WI38 (cell line): ENCODE measurements around the gene ADRB2.

Experiments
- H3K4me3 ChIP-seq: 2 replicates; pipeline ENCODE4 v1.5.1; 2011; ENCODE audit warnings: low read depth, mild to moderate bottlenecking, control low read depth, low read length
- CTCF ChIP-seq: IDR thresholded peaks from 2 replicates; pipeline ENCODE4 v1.5.1; 2012; ENCODE audit warnings: low read depth, mild to moderate bottlenecking, control low read depth, low read length

ADRB2 gene

GRCh38 chr5:148805326-148806290 lies 20.8 kb upstream of the ADRB2 start:
- no peak overlapping the region for H3K4me3 ChIP-seq

GRCh38 chr5:148806520-148806931 lies 19.9 kb upstream of the ADRB2 start:
- H3K4me3 ChIP-seq = no peak overlapping the region
- no peak for TF ChIP-seq CTCF

More at GRCh38 chr5:148805326-148806290, 20.8 kb upstream of the ADRB2 start:
- no peak for TF ChIP-seq CTCF

GRCh38 chr5:148807851-148808250 lies 18.6 kb upstream of the ADRB2 start:
- H3K4me3 ChIP-seq = no peak overlapping the region
- no peak for TF ChIP-seq CTCF

- H3K4me3 ChIP-seq = peak overlapping the region; percentile 25
- TF ChIP-seq CTCF = no peak
Measured at GRCh38 chr5:148808864-148809642, 17.4 kb upstream of the ADRB2 start.

DNA sequence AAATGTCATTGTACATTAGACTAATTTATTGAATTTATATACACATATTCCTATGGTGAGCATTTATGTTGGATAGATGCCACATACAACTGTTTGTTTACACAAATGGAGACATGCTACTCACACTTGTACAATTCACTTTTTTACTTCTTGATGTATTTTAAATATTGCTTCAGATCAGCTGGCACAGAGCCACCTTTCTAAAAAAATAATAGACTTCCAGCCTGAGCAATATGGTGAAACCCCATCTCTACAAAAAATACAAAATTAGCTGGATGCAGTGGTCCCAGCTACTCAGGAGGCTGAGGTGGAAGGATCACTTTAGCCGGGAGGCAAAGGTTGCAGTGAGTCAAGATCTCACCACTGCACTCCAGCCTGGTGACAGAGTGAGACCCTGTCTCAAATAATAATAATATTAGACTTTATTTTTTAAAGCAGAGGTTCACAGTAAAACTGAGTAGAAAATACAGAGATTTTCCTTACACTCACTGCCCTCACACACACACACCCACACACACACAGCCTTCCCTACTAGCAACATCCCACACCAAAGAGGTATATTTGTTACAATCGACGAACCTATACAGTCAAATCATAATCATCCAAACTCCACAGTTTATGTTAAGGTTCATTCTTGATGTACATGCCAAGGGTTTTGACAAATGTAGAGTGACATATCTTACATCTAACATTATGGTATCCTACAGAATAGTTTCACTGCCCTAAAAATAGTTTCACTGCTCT lies 16.5 kb upstream of the ADRB2 start:
- no peak for TF ChIP-seq CTCF
- peak overlapping the region; percentile 25 for H3K4me3 ChIP-seq

DNA sequence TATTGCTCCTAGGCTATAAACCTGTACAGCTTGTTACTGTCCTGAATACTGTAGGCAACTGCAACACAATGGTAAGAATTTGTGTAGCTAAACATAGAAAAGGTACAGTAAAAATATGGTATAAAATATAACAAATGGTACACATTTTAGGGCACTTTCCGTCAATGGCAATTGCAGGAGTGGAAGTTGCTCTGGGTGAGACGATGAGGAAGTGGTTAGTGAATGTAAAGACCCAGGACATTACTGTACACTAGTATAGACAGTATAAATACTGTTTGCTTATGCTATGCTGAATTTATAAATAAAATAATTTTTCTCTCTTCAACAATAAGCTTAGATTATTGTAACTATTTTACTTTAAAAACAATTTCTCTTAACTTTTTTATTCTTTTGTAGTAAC lies 15.6 kb upstream of the ADRB2 start:
- TF ChIP-seq CTCF = no peak
- no peak overlapping the region for H3K4me3 ChIP-seq
